Skeletal muscle satellite cell (primary cell): ENCODE data around the gene FANCM.
"Not testable (repeated sequence)": the region's sequence is repeated elsewhere in the genome, so short reads cannot be mapped to it uniquely, and the experiment has no call there.

ENCODE experiments used
- H3K27me3 ChIP-seq: 2 replicates; pipeline ENCODE4 v1.7.0; 2013; ENCODE audit warnings: low read length; ENCODE audit not compliant: control insufficient read depth, insufficient read depth
- H3K36me3 ChIP-seq: 2 replicates; pipeline ENCODE4 v1.7.0; 2013; ENCODE audit warnings: mild to moderate bottlenecking, control low read depth, low read length; ENCODE audit not compliant: insufficient read depth
- H3K4me1 ChIP-seq: 2 replicates; pipeline ENCODE4 v1.7.0; 2013; ENCODE audit warnings: low read length; ENCODE audit not compliant: control insufficient read depth, insufficient read depth
- H3K4me2 ChIP-seq: 2 replicates; pipeline ENCODE4 v1.7.0; 2013; ENCODE audit warnings: mild to moderate bottlenecking, low read length
- H3K4me3 ChIP-seq: 2 replicates; pipeline ENCODE4 v1.7.0; 2013; ENCODE audit warnings: low read length
- H3K9ac ChIP-seq: 2 replicates; pipeline ENCODE4 v1.7.0; 2013; ENCODE audit warnings: mild to moderate bottlenecking, low read depth, low read length, moderate library complexity
- H3K9me3 ChIP-seq: replicated peaks from 2 replicates; pipeline ENCODE4 v1.7.0; 2013; ENCODE audit warnings: mild to moderate bottlenecking, control low read depth, low read length

The FANCM gene

DNA sequence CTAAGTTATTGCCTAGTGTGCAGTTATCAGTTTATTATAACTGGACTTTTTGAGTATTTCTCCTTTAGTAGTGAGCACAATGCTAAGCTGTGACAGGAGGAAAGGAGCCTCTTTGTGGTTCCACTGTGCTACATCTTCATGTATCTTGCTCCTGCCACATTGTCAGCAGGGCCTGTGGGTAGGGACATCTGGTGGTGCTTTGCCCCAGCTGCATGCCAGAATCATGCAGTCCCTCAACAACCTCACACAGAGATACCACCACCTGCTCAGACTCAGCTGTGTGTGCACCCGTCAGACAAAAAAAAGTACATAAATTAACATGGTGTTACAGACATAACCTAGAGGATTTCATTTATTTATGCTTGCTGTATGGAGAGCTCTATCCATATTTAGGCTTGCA is 66.2 kb downstream of the FANCM start:
- H3K36me3 ChIP-seq, result peaks cover 18% of the 10 kb centered on the region
- H3K9me3 ChIP-seq, result no peaks in the 10 kb centered on the region
- no peak overlapping the region for H3K4me2 ChIP-seq
- H3K9ac ChIP-seq, result no peak overlapping the region
- H3K27me3 ChIP-seq, result no peaks in the 10 kb centered on the region
- peaks cover 17% of the 10 kb centered on the region for H3K4me1 ChIP-seq
- no peak overlapping the region for H3K4me3 ChIP-seq

DNA sequence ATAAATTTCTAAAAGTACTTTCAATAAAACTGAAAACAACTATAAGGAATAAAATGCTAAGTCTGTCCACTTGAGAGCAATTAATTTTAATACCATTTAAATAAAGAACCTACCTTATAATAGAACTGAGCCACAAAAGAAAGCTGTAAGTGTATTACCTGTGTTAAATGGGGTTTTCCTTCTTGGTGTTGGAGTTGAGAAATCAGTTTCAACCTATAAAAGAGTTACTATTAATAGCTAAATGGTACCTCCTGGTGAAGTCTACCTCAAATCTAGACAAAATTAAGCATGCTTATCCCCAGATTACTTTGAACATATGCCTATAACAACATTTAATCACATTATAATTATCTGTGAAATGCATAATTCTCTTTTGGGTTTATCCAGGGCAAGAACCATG is 68.5 kb downstream of the FANCM start:
- H3K27me3 ChIP-seq, result no peaks in the 10 kb centered on the region
- H3K4me1 ChIP-seq, result peaks cover 5% of the 10 kb centered on the region
- H3K4me2 ChIP-seq, result no peak overlapping the region
- H3K36me3 ChIP-seq, result peaks cover 21% of the 10 kb centered on the region
- no peaks in the 10 kb centered on the region for H3K9me3 ChIP-seq
- no peak overlapping the region for H3K9ac ChIP-seq
- H3K4me3 ChIP-seq, result no peak overlapping the region

DNA sequence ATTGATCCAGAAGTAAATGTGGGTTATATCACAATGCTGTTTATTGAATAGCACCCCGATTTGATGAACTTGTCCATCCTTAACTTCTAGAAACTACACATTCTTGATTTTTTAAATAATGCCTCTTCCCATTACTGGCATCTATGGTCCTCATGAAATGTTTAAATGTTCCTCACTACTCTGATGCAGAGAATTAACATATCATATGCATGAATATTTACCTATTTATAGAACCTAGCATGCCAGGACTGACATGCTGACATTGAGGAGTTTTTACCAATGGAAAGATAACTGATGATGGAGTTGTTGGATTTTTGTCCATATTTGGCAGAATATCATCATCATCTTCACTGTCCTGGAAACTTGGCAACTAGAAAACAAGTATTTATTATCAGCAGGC is 74.4 kb downstream of the FANCM start:
- Histone ChIP-seq H3K27me3 (no peaks in the 10 kb centered on the region), H3K9ac (no peak overlapping the region), H3K36me3 (peaks cover 31% of the 10 kb centered on the region), H3K4me2 (no peak overlapping the region), H3K9me3 (no peaks in the 10 kb centered on the region), H3K4me3 (no peak overlapping the region), H3K4me1 (no peaks in the 10 kb centered on the region)

DNA sequence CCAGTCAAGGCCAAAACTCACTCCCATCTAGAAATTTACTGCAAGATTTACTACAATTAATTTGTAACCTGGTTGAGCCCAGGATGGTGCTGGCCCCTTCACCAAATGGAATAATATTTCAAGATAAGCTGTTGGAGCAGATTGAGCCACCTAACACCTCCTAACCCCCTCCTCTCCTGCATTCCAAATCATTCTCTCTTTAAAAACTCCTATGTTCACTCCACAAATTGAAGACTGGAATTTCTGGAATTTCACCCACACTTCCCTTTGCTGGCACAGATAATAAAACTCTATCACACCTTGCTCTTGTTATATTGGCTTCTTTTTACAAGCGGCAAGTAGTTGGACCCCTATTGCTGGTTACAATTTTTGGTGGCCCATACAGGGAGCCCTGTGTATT is 75.6 kb downstream of the FANCM start:
- Histone ChIP-seq H3K4me3 (no peak overlapping the region), H3K36me3 (peaks cover 31% of the 10 kb centered on the region), H3K9ac (no peak overlapping the region), H3K27me3 (no peaks in the 10 kb centered on the region), H3K4me2 (no peak overlapping the region), H3K4me1 (no peaks in the 10 kb centered on the region), H3K9me3 (no peaks in the 10 kb centered on the region)

DNA sequence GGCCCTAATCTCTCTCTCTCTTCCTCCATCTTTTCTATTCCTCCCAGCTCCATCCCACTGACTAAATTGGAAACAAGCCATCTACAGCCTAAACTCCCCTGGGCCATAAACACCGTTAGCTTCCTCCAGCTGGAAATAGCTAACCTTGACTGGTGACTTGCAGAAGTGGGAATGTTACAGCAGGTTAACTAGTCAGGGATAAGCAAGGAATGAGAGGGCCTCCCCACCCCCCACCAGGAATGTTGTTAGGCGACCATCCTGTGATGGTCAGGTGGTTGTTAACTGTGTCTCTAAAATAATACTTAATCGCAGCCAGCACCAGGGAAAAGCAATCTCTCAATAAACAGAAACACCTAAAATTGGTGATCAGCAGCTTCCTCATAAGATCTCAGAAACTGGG is 76.5 kb downstream of the FANCM start:
- Histone ChIP-seq H3K4me3 (no peak overlapping the region), H3K9ac (no peak overlapping the region), H3K4me2 (no peak overlapping the region), H3K27me3 (no peaks in the 10 kb centered on the region), H3K4me1 (no peaks in the 10 kb centered on the region), H3K36me3 (peaks cover 30% of the 10 kb centered on the region), H3K9me3 (no peaks in the 10 kb centered on the region)

DNA sequence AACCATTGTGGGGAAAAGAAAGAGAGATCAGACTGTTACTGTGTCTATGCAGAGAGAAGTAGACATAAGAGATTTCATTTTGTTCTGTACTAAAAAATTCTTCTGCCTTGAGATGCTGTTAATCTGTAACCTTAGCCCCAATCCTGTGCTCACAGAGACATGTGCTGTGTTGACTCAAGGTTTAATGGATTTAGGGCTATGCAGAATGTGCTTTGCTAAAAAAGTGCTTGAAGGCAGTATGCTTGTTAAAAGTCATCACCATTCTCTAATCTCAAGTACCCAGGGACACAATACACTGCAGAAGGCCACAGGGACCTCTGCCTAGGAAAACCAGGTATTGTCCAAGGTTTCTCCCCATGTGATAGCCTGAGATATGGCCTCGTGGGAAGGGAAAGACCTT is 78.0 kb downstream of the FANCM start:
- H3K9ac ChIP-seq, H3K4me2 ChIP-seq, H3K4me1 ChIP-seq, H3K4me3 ChIP-seq, H3K27me3 ChIP-seq, H3K9me3 ChIP-seq: not testable (repeated sequence)
- H3K36me3 ChIP-seq, result peaks cover 42% of the 10 kb centered on the region

DNA sequence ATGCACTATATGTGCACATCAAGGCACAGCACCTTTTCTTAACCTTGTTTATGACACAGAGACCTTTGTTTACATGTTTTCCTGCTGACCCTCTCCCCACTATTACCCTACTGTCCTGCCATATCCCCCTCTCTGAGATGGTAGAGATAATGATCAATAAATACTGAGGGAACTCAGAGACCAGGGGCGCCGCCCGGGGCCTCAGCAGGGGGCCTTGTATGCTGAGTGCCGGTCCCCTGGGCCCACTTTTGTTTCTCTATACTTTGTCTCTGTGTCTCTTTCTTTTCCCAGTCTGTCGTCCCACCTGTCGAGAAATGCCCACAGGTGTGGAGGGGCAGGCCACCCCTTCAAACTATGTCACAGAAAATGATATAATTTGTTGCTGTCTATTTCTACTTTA is 78.6 kb downstream of the FANCM start:
- H3K4me1 ChIP-seq, H3K4me2 ChIP-seq, H3K27me3 ChIP-seq, H3K9ac ChIP-seq, H3K4me3 ChIP-seq, H3K9me3 ChIP-seq: not testable (repeated sequence)
- H3K36me3 ChIP-seq, result peaks cover 42% of the 10 kb centered on the region

DNA sequence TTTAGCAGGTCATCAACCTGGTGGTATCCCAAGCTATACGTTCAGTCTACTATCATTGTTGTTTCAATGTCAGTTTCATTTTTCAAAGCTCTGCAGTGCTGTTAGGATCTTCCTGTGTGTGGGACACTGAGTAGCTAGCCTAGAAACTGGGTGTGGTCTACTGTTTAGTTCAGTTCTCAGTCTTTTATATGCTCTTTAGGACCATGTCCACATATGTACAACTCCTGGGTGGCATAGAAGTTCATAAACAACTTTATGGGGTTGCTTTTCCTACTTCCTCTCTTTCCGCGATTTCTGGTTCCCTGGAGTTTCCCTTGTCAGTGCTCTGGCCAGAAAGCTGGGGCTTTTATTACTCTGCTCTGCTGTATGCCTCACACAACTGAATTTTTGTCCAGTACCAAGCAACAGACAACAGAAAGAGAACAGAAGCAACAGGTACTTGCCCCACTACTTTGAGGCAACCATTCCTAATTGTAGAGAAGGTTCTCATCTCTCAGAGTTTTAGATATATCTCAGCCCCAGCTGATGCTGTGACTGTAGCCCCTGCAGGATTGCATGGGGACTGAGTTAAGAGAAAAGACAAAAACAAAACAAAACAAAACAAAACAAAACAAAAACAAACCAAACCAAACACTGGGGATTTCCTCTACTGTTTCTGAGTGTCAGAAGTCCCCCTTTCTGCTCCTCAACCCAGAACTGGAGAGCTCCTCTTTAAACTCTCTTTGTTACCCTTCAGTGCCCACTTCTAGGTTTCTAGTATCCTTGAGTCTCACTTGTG is 86.9 kb downstream of the FANCM start:
- no peak overlapping the region for H3K4me2 ChIP-seq
- no peak overlapping the region for H3K4me3 ChIP-seq
- no peaks in the 10 kb centered on the region for H3K9me3 ChIP-seq
- no peaks in the 10 kb centered on the region for H3K27me3 ChIP-seq
- no peaks in the 10 kb centered on the region for H3K4me1 ChIP-seq
- H3K36me3 ChIP-seq, result peaks cover 34% of the 10 kb centered on the region
- H3K9ac ChIP-seq, result no peak overlapping the region

DNA sequence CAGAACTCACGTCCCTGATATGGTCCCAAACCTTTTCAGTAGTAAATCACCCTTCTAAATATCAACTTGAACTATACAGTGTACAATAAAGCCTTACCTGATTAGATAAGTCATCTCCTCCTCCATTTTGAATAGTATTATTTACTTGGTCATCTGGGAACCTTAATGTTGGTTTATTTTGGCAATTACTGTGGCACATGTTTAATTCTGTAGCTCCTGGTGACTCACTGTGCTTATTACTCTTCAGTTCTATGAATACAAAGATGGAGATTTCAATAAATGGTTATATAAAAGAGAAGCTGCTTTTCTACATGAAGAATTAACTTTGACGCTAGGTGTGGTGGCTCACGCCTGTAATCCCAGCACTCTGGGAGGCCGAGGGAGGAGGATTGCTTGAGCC is 91.8 kb downstream of the FANCM start:
- no peak overlapping the region for H3K4me3 ChIP-seq

DNA sequence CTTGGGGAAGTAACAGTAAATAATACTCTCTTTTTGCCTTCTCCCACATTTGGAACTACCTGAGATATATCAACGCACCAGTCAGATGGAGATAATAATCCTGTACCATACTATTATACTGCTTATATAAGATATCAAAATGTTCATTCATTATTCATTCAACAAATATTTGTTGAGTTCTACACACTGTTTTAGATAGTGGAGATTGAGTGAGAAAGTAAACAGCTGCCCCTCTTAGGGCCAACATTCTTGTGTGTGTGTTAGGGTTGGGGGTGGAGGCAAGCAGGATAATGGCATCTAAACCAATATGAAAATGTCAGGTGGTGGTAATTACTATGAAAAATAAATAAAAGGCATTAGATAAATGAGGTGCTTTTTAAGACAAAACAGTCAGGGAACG is 103.3 kb downstream of the FANCM start:
- Histone ChIP-seq H3K36me3 (peaks cover 13% of the 10 kb centered on the region), H3K9ac (no peak overlapping the region), H3K4me1 (no peaks in the 10 kb centered on the region), H3K9me3 (no peaks in the 10 kb centered on the region), H3K27me3 (no peaks in the 10 kb centered on the region), H3K4me2 (no peak overlapping the region), H3K4me3 (no peak overlapping the region)

More for the DNA sequence above, 91.8 kb downstream of the FANCM start:
- H3K9ac ChIP-seq, result no peak overlapping the region
- no peaks in the 10 kb centered on the region for H3K27me3 ChIP-seq
- H3K9me3 ChIP-seq, result no peaks in the 10 kb centered on the region
- no peaks in the 10 kb centered on the region for H3K4me1 ChIP-seq
- H3K36me3 ChIP-seq, result peaks cover 28% of the 10 kb centered on the region
- H3K4me2 ChIP-seq, result no peak overlapping the region

DNA sequence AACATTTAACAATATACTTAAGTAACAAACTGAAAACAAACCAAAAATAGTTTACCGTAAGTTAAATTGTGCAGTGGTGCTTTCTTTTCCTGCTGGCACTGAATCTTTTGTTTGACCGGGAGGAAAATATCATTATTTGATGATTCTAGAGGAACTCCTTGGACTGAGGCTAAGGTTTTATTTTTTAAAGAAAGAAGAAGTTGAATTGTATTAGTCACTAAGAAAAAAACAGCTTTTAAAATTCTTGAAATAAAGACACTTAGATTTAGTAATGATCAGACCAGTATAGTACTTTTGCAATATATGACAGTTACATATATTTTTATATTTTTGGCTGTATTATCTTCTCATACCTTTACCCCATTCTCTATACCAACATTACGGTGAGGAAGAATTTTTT is 107.0 kb downstream of the FANCM start:
- Histone ChIP-seq H3K36me3 (peaks cover 5% of the 10 kb centered on the region), H3K9ac (no peak overlapping the region)

DNA sequence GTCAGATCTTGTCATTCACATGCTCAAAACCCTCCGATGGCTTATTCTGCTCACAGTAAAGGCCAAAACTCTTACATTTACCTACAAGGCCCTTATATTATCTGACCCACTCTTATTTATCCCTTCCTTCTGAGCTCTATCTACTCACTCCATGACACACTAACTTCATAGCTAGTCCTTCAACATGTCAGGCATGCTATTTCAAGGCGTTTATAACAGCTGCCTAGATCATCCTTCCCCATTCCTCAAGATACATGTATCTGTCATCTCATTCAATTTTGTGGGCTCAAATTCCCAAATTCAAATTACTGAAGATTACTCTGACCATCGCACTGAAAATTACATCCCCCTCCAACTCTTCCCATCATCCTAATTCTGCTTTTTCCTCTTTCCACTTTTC is 110.4 kb downstream of the FANCM start:
- Histone ChIP-seq H3K36me3 (no peaks in the 10 kb centered on the region), H3K4me1 (peaks cover 20% of the 10 kb centered on the region), H3K4me2 (peak overlapping the region; percentile 51), H3K4me3 (no peak overlapping the region), H3K9ac (no peak overlapping the region), H3K9me3 (no peaks in the 10 kb centered on the region), H3K27me3 (no peaks in the 10 kb centered on the region)

More for the DNA sequence above, 107.0 kb downstream of the FANCM start:
- no peak overlapping the region for H3K4me2 ChIP-seq
- peaks cover 10% of the 10 kb centered on the region for H3K4me1 ChIP-seq
- no peaks in the 10 kb centered on the region for H3K9me3 ChIP-seq
- H3K4me3 ChIP-seq, result no peak overlapping the region
- no peaks in the 10 kb centered on the region for H3K27me3 ChIP-seq
